ENCODE results near the gene OTP. TPM values are rescaled to one million over a fixed set of nuclear protein-coding genes. Genes with fewer than 3 reads are reported as not detected.
A peak's percentile ranks its signal among the peaks of the same experiment; 100 is the strongest.

OTP gene
- total and polyA plus RNA-seq, 8 donors = not detected

GRCh38 chr5:77627869-77628674, 10.4 kb downstream of the OTP start:
- no peaks in the 10 kb centered on the region for H3K36me3 ChIP-seq
- H3K4me1 ChIP-seq = peaks cover 21 to 35% (median 27%) of the 10 kb centered on the region in 4 donors
- H3K4me3 ChIP-seq = no peak overlapping the region
- peaks cover 38 to 98% (median 73%) of the 10 kb centered on the region in 3 donors for H3K27me3 ChIP-seq
- peaks cover 0 to 14% (median 10%) of the 10 kb centered on the region in 4 donors for H3K9me3 ChIP-seq
- TF ChIP-seq POLR2AphosphoS5 (IDR thresholded peaks at IDR 0.05) (no peak), EP300 (IDR thresholded peaks at IDR 0.05) (no peak), POLR2A (IDR thresholded peaks at IDR 0.05) (no peak)
- TF ChIP-seq, protein P1, sequence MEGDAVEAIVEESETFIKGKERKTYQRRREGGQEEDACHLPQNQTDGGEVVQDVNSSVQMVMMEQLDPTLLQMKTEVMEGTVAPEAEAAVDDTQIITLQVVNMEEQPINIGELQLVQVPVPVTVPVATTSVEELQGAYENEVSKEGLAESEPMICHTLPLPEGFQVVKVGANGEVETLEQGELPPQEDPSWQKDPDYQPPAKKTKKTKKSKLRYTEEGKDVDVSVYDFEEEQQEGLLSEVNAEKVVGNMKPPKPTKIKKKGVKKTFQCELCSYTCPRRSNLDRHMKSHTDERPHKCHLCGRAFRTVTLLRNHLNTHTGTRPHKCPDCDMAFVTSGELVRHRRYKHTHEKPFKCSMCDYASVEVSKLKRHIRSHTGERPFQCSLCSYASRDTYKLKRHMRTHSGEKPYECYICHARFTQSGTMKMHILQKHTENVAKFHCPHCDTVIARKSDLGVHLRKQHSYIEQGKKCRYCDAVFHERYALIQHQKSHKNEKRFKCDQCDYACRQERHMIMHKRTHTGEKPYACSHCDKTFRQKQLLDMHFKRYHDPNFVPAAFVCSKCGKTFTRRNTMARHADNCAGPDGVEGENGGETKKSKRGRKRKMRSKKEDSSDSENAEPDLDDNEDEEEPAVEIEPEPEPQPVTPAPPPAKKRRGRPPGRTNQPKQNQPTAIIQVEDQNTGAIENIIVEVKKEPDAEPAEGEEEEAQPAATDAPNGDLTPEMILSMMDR (IDR thresholded peaks at IDR 0.05) = no peak
- 12 to 19% (median 14%) methylated on average over 40 to 69 of the region's 69 CpGs for whole genome bisulfite sequencing, 5 donors
- no peak overlapping the region for H3K27ac ChIP-seq
- intact Hi-C loops (cut with DNase I; ENCODE audit: low total_unique reads) = no loop called here
- DNase-seq = no peak

- Histone ChIP-seq H3K36me3 (no peaks in the 10 kb centered on the region), H3K9me3 (peaks cover 0 to 9% (median 6%) of the 10 kb centered on the region in 4 donors), H3K27me3 (peaks cover 5 to 97% (median 32%) of the 10 kb centered on the region in 3 donors), H3K27ac (no peak overlapping the region), H3K4me1 (peaks cover 0 to 4% (median 0%) of the 10 kb centered on the region in 4 donors), H3K4me3 (no peak overlapping the region)
- 58 to 73% (median 68%) methylated on average over 2 of the region's 2 CpGs for WGBS, 5 donors
- no peak for DNase-seq
- TF ChIP-seq POLR2AphosphoS5 (IDR thresholded peaks at IDR 0.05) (no peak), EP300 (IDR thresholded peaks at IDR 0.05) (no peak), POLR2A (IDR thresholded peaks at IDR 0.05) (no peak)
- TF ChIP-seq, protein P1 (IDR thresholded peaks at IDR 0.05) = no peak
- intact Hi-C loops (cut with DNase I; ENCODE audit: low total_unique reads) = no loop called here
These were observed 15.2 kb downstream of the OTP start for GRCh38 chr5:77623203-77623740.

DNA sequence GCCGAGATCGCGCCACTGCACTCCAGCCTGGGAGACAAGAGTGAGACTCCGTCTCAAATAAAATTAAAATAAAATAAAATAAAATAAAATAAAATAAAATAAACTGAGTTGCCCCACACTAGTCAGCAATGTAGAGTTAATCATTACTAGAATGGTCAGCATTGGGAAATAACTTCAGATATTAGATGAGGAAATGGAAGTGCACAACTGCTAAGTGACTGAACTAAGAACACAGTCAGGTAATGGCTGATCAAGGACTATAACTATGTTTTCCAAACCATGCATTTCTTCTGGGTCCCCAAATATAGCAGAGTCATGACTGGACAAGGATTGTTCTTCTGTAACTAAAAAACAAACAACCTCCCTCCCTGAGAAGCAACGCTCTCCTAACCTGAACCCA, 17.1 kb downstream of the OTP start:
- Histone ChIP-seq H3K27ac (no peak overlapping the region), H3K4me1 (no peaks in the 10 kb centered on the region), H3K36me3 (no peaks in the 10 kb centered on the region), H3K9me3 (no peaks in the 10 kb centered on the region), H3K4me3 (no peak overlapping the region), H3K27me3 (peaks cover 0 to 84% (median 16%) of the 10 kb centered on the region in 3 donors)
- WGBS, 5 donors = 88 to 96% (median 93%) methylated on average over 5 of the region's 5 CpGs
- no peak for TF ChIP-seq EP300 (IDR thresholded peaks at IDR 0.05)
- TF ChIP-seq POLR2AphosphoS5 (IDR thresholded peaks at IDR 0.05) = no peak
- no peak for TF ChIP-seq POLR2A (IDR thresholded peaks at IDR 0.05)
- TF ChIP-seq, protein P1 (IDR thresholded peaks at IDR 0.05) = no peak
- DNase-seq = no peak
- intact Hi-C loops (cut with DNase I; ENCODE audit: low total_unique reads) = no loop called here

DNA sequence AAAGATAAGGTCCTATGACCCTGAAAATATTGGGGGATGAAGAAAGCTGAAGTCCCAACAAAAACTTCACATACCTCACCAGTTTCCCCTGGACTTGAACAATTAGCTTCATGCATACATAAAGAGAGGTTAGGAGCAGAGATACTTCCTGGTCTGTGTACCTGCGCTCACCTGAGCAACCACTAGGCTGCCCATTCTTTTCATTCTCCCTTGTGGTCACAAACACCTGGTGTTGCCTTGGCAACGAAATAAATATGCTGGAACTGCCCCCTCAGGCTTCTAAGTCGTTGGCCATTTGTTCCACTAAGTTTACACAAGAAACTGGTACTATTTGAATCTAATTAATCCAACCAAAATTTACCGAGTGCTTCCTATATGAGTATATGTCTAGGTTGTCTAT, 18.1 kb downstream of the OTP start:
- Histone ChIP-seq H3K27ac (no peak overlapping the region), H3K36me3 (no peaks in the 10 kb centered on the region), H3K4me3 (no peak overlapping the region), H3K9me3 (no peaks in the 10 kb centered on the region), H3K27me3 (peaks cover 0 to 78% (median 8%) of the 10 kb centered on the region in 3 donors), H3K4me1 (no peaks in the 10 kb centered on the region)
- intact Hi-C loops (cut with DNase I; ENCODE audit: low total_unique reads) = no loop called here
- TF ChIP-seq POLR2AphosphoS5 (IDR thresholded peaks at IDR 0.05) (no peak), EP300 (IDR thresholded peaks at IDR 0.05) (no peak), POLR2A (IDR thresholded peaks at IDR 0.05) (no peak)
- TF ChIP-seq, protein P1 (IDR thresholded peaks at IDR 0.05) = no peak
- WGBS, 5 donors = 16 to 30% (median 21%) methylated on average over 4 of the region's 4 CpGs
- peak in 1 of 2 donors; percentile 73 for DNase-seq
